ENCODE measurements around the gene TENT4A. TPM values are rescaled to one million over a fixed set of nuclear protein-coding genes. Genes with fewer than 3 reads are reported as not detected.

TENT4A gene
- total RNA-seq, 4 donors from 2014 or later = 14.1 to 43.3 (median 27.2) TPM

DNA sequence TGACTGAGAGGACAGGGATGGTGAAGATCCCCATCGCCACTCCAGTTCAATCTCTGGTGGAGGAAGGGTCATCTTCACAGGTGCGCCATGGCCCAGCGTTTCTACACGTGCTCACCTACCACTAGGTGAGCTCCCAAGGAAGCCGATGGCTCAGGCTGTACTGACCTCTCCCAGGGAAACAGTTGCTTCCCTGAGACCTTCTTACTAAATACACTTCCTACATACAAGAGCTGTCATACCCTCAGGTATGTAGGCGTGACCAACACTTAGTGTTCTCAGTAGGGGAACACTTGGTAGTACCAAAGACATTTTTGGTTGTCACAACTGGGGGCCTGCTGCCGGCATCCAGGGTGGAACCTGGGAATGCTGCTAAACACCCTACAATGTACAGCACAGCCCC is 75.2 kb downstream of the TENT4A start:
- Histone ChIP-seq H3K9me3 (no peaks in the 10 kb centered on the region), H3K36me3 (no peaks in the 10 kb centered on the region), H3K4me3 (no peak overlapping the region), H3K4me1 (no peaks in the 10 kb centered on the region), H3K27me3 (no peaks in the 10 kb centered on the region), H3K27ac (no peak overlapping the region)
- no peak for TF ChIP-seq POLR2A (IDR thresholded peaks at IDR 0.05)
- TF ChIP-seq CTCF (IDR thresholded peaks at IDR 0.05) = no peak
- intact Hi-C loops (cut with DNase I; ENCODE audit: low total_unique reads) = no loop called here
- no peak for DNase-seq

DNA sequence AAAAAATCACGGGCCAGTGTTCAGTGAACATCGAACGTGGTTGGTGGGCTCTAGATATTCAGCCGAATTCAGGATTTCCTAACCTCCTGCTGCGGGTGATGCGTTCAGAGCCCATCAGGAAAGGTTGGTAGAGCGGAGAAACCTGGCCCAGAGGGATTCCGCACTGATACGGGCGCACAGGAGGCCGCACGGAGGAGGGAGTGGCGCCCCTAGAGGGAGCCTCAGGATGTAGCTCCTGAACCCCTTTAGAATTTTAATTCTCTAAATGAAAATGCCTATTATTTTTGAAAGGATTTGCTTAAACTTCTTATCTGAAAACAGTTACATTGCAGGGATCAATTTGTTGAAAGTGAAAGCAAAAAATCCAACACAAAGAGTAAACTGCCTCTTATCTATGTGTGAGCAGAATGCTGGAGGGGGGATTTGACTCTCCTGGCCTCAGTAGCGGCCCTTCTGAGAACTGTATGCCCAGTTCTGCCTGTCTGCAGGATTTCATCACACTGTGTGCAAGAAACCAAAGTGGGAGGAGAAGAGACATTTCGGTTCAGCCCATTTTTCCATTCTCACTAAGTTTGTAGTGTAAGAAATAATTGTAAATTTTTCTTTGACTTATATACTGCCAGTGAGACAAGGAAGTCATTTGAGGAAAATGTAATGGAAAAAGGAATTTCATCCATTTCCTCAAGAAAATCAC is 75.9 kb downstream of the TENT4A start:
- intact Hi-C loops (cut with DNase I; ENCODE audit: low total_unique reads) = no loop called here
- Histone ChIP-seq H3K36me3 (no peaks in the 10 kb centered on the region), H3K27ac (no peak overlapping the region), H3K9me3 (no peaks in the 10 kb centered on the region), H3K27me3 (no peaks in the 10 kb centered on the region), H3K4me1 (no peaks in the 10 kb centered on the region), H3K4me3 (no peak overlapping the region)
- no peak for TF ChIP-seq POLR2A (IDR thresholded peaks at IDR 0.05)
- TF ChIP-seq CTCF (IDR thresholded peaks at IDR 0.05) = no peak
- no peak for DNase-seq

- no peaks in the 10 kb centered on the region for H3K36me3 ChIP-seq
- DNase-seq = no peak
- H3K4me3 ChIP-seq = no peak overlapping the region
- intact Hi-C loops (cut with DNase I; ENCODE audit: low total_unique reads) = no loop called here
- H3K27ac ChIP-seq = no peak overlapping the region
- TF ChIP-seq POLR2A (IDR thresholded peaks at IDR 0.05) (no peak), CTCF (IDR thresholded peaks at IDR 0.05) (no peak)
- H3K4me1 ChIP-seq = no peaks in the 10 kb centered on the region
- no peaks in the 10 kb centered on the region for H3K27me3 ChIP-seq
- H3K9me3 ChIP-seq = no peaks in the 10 kb centered on the region
Observed at GRCh38 chr5:6790346-6790865, 77.2 kb downstream of the TENT4A start.

DNA sequence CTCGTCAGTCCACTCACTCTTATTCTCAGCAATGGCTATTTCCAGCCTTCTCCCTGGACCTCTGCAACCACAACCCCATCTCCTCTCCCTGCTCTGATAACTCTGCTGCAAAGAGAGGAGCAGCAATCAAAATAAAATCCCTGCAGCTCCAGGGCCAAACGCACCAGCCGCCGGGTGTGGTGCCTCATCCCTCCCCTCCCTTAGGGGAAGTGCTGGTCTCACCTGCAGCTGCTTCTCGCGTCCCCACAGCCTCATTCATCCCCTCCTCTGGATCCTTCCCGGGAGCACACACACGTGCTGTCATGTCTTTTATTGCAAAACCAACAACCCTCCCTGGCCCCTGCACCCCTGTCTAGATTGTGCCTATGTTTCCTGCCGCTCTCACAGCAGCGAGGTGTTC is 77.8 kb downstream of the TENT4A start:
- Histone ChIP-seq H3K4me3 (no peak overlapping the region), H3K27ac (no peak overlapping the region), H3K27me3 (no peaks in the 10 kb centered on the region), H3K36me3 (no peaks in the 10 kb centered on the region), H3K9me3 (no peaks in the 10 kb centered on the region), H3K4me1 (no peaks in the 10 kb centered on the region)
- TF ChIP-seq CTCF (IDR thresholded peaks at IDR 0.05) = no peak
- no peak for TF ChIP-seq POLR2A (IDR thresholded peaks at IDR 0.05)
- intact Hi-C loops (cut with DNase I; ENCODE audit: low total_unique reads) = no loop called here
- no peak for DNase-seq

DNA sequence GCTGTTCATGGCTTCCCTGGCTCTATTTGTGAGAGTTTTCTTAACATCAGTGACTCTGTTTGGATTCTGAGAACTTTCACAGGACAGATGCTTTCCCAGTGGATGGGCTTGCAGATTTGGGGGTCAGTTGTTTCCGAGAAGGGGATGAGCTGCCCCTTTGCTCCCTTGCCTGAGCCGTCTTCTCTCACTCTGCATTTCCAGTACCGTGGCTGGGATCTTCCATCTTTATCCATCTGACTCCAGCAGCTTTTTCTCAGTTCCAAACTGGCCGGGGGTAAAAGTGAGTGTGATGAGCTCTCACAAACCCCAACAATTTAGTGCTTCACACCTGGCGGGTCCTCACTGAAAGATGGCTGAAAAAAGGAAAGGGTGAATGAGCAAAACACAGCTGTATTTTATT is 79.1 kb downstream of the TENT4A start:
- no peak for DNase-seq

More for the DNA sequence above, 79.1 kb downstream of the TENT4A start:
- Histone ChIP-seq H3K36me3 (no peaks in the 10 kb centered on the region), H3K27me3 (no peaks in the 10 kb centered on the region), H3K4me1 (no peaks in the 10 kb centered on the region), H3K9me3 (no peaks in the 10 kb centered on the region), H3K4me3 (no peak overlapping the region), H3K27ac (no peak overlapping the region)
- intact Hi-C loops (cut with DNase I; ENCODE audit: low total_unique reads) = no loop called here
- no peak for TF ChIP-seq CTCF (IDR thresholded peaks at IDR 0.05)
- no peak for TF ChIP-seq POLR2A (IDR thresholded peaks at IDR 0.05)
